Sigmoid colon (tissue), 4 donors: ENCODE data around the gene TMEM223.

ENCODE experiments used
- POLR2A ChIP-seq, 2 donors: fragments of 450-650 bp; IDR thresholded peaks; one replicate each; pipeline ENCODE4 v1.6.1; 2016; ENCODE audit warnings: antibody characterized with exemption in 2 of 2, mild to moderate bottlenecking in 2 of 2, moderate library complexity in 2 of 2
- POLR2AphosphoS5 ChIP-seq, 4 donors: sonication (generic); formaldehyde crosslinking; IDR thresholded peaks; one replicate each; pipeline ENCODE4 v1.6.1; 2017; ENCODE audit warnings: antibody characterized with exemption in 4 of 4

- TF ChIP-seq POLR2AphosphoS5 (IDR thresholded peaks at IDR 0.05), result no peak
- TF ChIP-seq POLR2A (IDR thresholded peaks at IDR 0.05), result no peak
Observed at GRCh38 chr11:62805961-62806441, 14.2 kb upstream of the TMEM223 start.
